A673 (cell line): ENCODE measurements around the gene XRCC1. TPM values are rescaled to one million over a fixed set of nuclear protein-coding genes. Genes with fewer than 3 reads are reported as not detected.

ENCODE experiments used
- BruUV-seq: library from RNA; stranded (reverse); fragments of 400-500 nt; replicated peaks from 2 replicates; lab custom pipeline; 2021; lab: Mats Ljungman, UMichigan
- CTCF ChIA-PET: fragments of 300-600 bp; sonication (Branson Sonifier 250); formaldehyde crosslinking; loops from one replicate; lab custom pipeline; 2022; ENCODE audit warnings: antibody characterized with exemption; lab: Charles Lee
- POLR2A ChIA-PET: fragments of 300-600 bp; sonication (Branson Sonifier 250); formaldehyde crosslinking; loops from one replicate; lab custom pipeline; 2022; ENCODE audit warnings: antibody characterized with exemption; ENCODE audit not compliant: low non-redundant PET; lab: Charles Lee
- DNase-seq: peaks from one replicate; pipeline ENCODE4 v3.0.0-alpha.2; 2015; ENCODE audit warnings: low spot score
- H3K27ac ChIP-seq: fragments of 200-600 bp; sonication (generic); 2 replicates; pipeline ENCODE4 v1.5.1; 2016; ENCODE audit warnings: mixed run types, low read depth, mild to moderate bottlenecking, mixed read lengths, antibody characterized with exemption, low read length; ENCODE audit not compliant: poor library complexity, severe bottlenecking
- H3K27me3 ChIP-seq: fragments of 200-600 bp; sonication (generic); replicated peaks from 2 replicates; pipeline ENCODE4 v1.6.1; 2017; ENCODE audit warnings: mixed run types, low read depth, mild to moderate bottlenecking, mixed read lengths, antibody characterized with exemption, low read length; ENCODE audit not compliant: insufficient read depth, poor library complexity
- H3K36me3 ChIP-seq: fragments of 200-600 bp; sonication (generic); 2 replicates; pipeline ENCODE4 v1.6.1; 2016; ENCODE audit warnings: mixed run types, mild to moderate bottlenecking, mixed read lengths, antibody characterized with exemption, low read length; ENCODE audit not compliant: insufficient read depth, poor library complexity, severe bottlenecking
- H3K4me1 ChIP-seq: fragments of 200-600 bp; sonication (generic); 2 replicates; pipeline ENCODE4 v1.6.1; 2017; ENCODE audit warnings: mixed run types, mild to moderate bottlenecking, mixed read lengths, antibody characterized with exemption, low read length; ENCODE audit not compliant: insufficient read depth, poor library complexity, severe bottlenecking
- H3K4me3 ChIP-seq: fragments of 200-600 bp; sonication (generic); 2 replicates; pipeline ENCODE4 v1.5.1; 2016; ENCODE audit warnings: low read depth, mixed run types, mild to moderate bottlenecking, mixed read lengths, low read length; ENCODE audit not compliant: poor library complexity, severe bottlenecking
- H3K9me3 ChIP-seq: fragments of 200-600 bp; sonication (generic); 2 replicates; pipeline ENCODE4 v1.6.1; 2016; ENCODE audit warnings: mixed run types, low read depth, mild to moderate bottlenecking, mixed read lengths, antibody characterized with exemption, low read length; ENCODE audit not compliant: poor library complexity, severe bottlenecking
- EZH2 ChIP-seq: fragments of 200-600 bp; sonication (generic); IDR thresholded peaks from 2 replicates; pipeline ENCODE4 v1.6.1; 2017; ENCODE audit warnings: borderline replicate concordance, low read depth, mild to moderate bottlenecking, mixed read lengths, antibody characterized with exemption, low read length; ENCODE audit not compliant: poor library complexity, severe bottlenecking
- intact Hi-C: fragments of 100-400 bp; cut with micrococcal nuclease; formaldehyde crosslinking; loops from one replicate; pipeline ENCODE4 v1.10.0; 2022; ENCODE audit not compliant: unreplicated experiment
- total RNA-seq: library from RNA; stranded (reverse); gene quantifications from 2 replicates; pipeline ENCODE4 v1.2.3, GENCODE V29; 2021
- TF ChIP-seq, protein P1 (sequence below): fragments of 300-800, 200-600 bp; sonication (generic); conservative IDR thresholded peaks from 2 replicates; pipeline ENCODE4 v1.5.1; 2017; ENCODE audit warnings: low read depth, mild to moderate bottlenecking, antibody characterized with exemption, low read length, moderate library complexity, mixed read lengths

The XRCC1 gene
- total RNA-seq, 1 experiment from 2014 or later: 69.4 TPM

DNA sequence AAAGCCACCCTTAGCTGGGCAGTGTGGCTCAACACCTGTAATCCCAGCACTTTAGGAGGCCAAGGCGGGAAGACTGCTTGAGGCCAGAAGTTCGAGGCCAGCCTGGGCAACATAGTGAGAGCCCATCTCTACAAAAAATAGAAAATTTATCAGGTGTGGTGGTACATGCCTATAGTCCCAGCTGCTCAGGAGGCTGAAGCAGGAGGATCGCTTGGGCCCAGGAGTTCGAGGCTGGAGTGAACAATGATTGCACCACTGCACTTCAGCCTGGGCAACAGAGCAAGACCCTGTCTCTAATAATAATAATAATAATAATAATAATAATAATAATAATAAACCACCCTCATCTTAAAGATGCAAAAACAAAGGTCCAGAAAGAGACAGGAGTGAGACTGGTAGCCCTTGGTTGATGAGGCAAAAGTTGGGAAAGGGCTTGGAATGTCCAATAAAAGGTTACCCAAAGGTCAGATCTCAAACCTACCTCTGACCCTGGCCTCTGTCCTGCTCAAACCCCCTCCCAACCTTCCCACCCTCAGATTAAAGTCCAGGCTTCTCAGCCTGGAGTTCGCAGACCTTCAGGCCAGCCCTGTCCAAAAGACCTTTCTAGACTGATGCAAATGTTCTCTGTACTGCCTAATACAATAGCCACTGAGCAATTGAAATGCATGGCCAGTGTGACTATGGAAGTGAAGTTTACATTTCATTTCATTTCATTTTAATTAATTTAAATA is 33.2 kb downstream of the XRCC1 start:
- no peak for DNase-seq
- Histone ChIP-seq H3K9me3 (peaks cover 5% of the 10 kb centered on the region), H3K4me3 (no peak overlapping the region), H3K27me3 (no peaks in the 10 kb centered on the region), H3K27ac (no peak overlapping the region), H3K36me3 (peaks cover 58% of the 10 kb centered on the region), H3K4me1 (no peaks in the 10 kb centered on the region)
- BruUV-seq: no TSS peak
- POLR2A ChIA-PET: no interaction called here
- intact Hi-C loops: no loop called here
- CTCF ChIA-PET: interaction anchor here (0.6 kb wide), 1 partner anchor 14 kb away, joined by 16 read pairs; no protein-coding TSS in a partner anchor
- TF ChIP-seq EZH2: no peak
- TF ChIP-seq, protein P1, sequence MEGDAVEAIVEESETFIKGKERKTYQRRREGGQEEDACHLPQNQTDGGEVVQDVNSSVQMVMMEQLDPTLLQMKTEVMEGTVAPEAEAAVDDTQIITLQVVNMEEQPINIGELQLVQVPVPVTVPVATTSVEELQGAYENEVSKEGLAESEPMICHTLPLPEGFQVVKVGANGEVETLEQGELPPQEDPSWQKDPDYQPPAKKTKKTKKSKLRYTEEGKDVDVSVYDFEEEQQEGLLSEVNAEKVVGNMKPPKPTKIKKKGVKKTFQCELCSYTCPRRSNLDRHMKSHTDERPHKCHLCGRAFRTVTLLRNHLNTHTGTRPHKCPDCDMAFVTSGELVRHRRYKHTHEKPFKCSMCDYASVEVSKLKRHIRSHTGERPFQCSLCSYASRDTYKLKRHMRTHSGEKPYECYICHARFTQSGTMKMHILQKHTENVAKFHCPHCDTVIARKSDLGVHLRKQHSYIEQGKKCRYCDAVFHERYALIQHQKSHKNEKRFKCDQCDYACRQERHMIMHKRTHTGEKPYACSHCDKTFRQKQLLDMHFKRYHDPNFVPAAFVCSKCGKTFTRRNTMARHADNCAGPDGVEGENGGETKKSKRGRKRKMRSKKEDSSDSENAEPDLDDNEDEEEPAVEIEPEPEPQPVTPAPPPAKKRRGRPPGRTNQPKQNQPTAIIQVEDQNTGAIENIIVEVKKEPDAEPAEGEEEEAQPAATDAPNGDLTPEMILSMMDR: no peak

DNA sequence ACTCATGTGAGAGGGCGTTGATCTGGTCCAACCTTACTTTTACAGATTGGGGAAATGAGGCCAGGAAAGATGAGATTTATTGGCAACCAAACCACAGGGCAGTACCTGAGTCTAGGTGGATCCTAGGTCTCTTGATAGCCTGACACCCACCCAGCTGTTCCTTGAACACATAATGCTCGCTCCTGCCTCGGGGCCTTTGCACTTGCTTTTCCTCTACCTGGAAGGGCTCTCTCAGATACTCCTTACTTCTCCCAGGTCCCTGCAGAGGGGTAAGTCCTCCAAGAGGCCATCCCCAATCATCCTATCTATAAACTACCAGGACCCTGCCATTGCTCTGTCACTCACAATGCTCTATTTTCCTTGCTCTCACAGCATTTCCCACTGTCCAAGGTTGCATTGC is 34.9 kb downstream of the XRCC1 start:
- no peaks in the 10 kb centered on the region for H3K27me3 ChIP-seq
- H3K9me3 ChIP-seq: peaks cover 5% of the 10 kb centered on the region
- TF ChIP-seq EZH2: no peak
- no peak overlapping the region for H3K4me3 ChIP-seq
- no peak overlapping the region for H3K27ac ChIP-seq
- peaks cover 55% of the 10 kb centered on the region for H3K36me3 ChIP-seq
- ChIA-PET POLR2A (no interaction called here), CTCF (no interaction called here)
- no TSS peak for BruUV-seq
- intact Hi-C loops: no loop called here
- no peaks in the 10 kb centered on the region for H3K4me1 ChIP-seq
- DNase-seq: no peak

DNA sequence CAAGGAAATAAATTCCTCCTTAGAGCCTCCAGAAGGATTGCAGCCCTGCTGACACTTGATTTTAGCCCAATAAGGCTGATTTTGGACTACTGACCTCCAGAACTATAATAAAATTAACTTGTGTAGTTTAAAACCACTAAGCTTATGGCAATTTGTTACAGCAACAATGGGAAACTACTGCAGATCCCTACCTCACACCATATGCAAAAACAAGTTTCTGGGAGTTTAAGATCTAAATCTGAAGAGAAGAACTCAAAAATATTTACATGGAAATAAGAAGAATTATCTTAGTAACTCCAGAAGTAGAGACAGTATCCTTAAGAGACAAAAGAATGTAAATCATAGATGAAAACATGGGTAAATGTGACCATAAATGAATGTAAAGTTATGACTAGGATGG is 36.4 kb downstream of the XRCC1 start:
- no peak for DNase-seq
- no peak overlapping the region for H3K27ac ChIP-seq
- peaks cover 6% of the 10 kb centered on the region for H3K4me1 ChIP-seq
- BruUV-seq: no TSS peak
- CTCF ChIA-PET: no interaction called here
- H3K4me3 ChIP-seq: no peak overlapping the region
- peaks cover 51% of the 10 kb centered on the region for H3K36me3 ChIP-seq
- POLR2A ChIA-PET: no interaction called here
- intact Hi-C loops: loop anchor here (10.0 kb wide), 1 partner anchor 126 kb away; no protein-coding TSS in a partner anchor
- H3K9me3 ChIP-seq: peaks cover 5% of the 10 kb centered on the region
- TF ChIP-seq, protein P1: no peak
- TF ChIP-seq EZH2: no peak
- H3K27me3 ChIP-seq: no peaks in the 10 kb centered on the region
